IMR-90 (cell line): ENCODE measurements around the gene CD8A. TPM values are rescaled to one million over a fixed set of nuclear protein-coding genes. Genes with fewer than 3 reads are reported as not detected.

Experiments used
- ATAC-seq: fragments of 200-7000 bp; cut with Tn5 transposase; 2 replicates; pipeline ENCODE4 v1.9.1; 2020; ENCODE audit warnings: low read depth, mild to moderate bottlenecking, moderate library complexity
- BruUV-seq: library from RNA; stranded (reverse); fragments of 400-500 nt; replicated peaks from 2 replicates; lab custom pipeline; 2021; lab: Mats Ljungman, UMichigan
- CTCF ChIA-PET: fragments of 300-600 bp; formaldehyde crosslinking; extraction: SDS; loops from one replicate; lab custom pipeline; 2021; ENCODE audit warnings: antibody characterized with exemption; lab: Yijun Ruan, JAX
- POLR2A ChIA-PET: fragments of 300-600 bp; sonication (Branson Sonifier 250); formaldehyde crosslinking; loops from one replicate; lab custom pipeline; 2022; ENCODE audit warnings: antibody characterized with exemption; ENCODE audit not compliant: unreplicated experiment; lab: Charles Lee
- DNase-seq: peaks from one replicate; pipeline ENCODE4 v3.0.0; 2013
- H2AFZ ChIP-seq: replicated peaks from 2 replicates; pipeline ENCODE3; 2013; ENCODE audit warnings: low read length, mild to moderate bottlenecking; ENCODE audit not compliant: poor library complexity
- H2AK5ac ChIP-seq: 2 replicates; pipeline ENCODE4 v1.6.1; 2013; ENCODE audit warnings: low read depth, low read length, inconsistent platforms
- H2AK9ac ChIP-seq: replicated peaks from 2 replicates; pipeline ENCODE3; 2013; ENCODE audit warnings: mild to moderate bottlenecking, low read depth, low read length, moderate library complexity; ENCODE audit not compliant: poor library complexity
- H2BK120ac ChIP-seq: 2 replicates; pipeline ENCODE4 v1.6.1; 2013; ENCODE audit warnings: low read depth, low read length, inconsistent platforms
- H2BK15ac ChIP-seq: 3 replicates; pipeline ENCODE4 v1.6.1; 2013; ENCODE audit warnings: low read depth, low read length, inconsistent platforms
- H2BK20ac ChIP-seq: 2 replicates; pipeline ENCODE4 v1.6.1; 2013; ENCODE audit warnings: low read depth, mild to moderate bottlenecking, inconsistent platforms, low read length, moderate library complexity
- H2BK5ac ChIP-seq: 2 replicates; pipeline ENCODE4 v1.6.1; 2013; ENCODE audit warnings: mild to moderate bottlenecking, low read depth, low read length, inconsistent platforms; ENCODE audit not compliant: poor library complexity, severe bottlenecking
- H3K14ac ChIP-seq: replicated peaks from 2 replicates; pipeline ENCODE4 v1.6.1; 2013; ENCODE audit warnings: low read depth, low read length, inconsistent platforms
- H3K18ac ChIP-seq: 2 replicates; pipeline ENCODE4 v1.6.1; 2013; ENCODE audit warnings: low read depth, low read length, control low read depth
- H3K23ac ChIP-seq: 2 replicates; pipeline ENCODE4 v1.6.1; 2013; ENCODE audit warnings: low read depth, low read length, inconsistent platforms
- H3K27ac ChIP-seq: 2 replicates; pipeline ENCODE4 v1.5.1; 2013; ENCODE audit warnings: mild to moderate bottlenecking, control low read depth, low read length; ENCODE audit not compliant: insufficient read depth
- H3K27me3 ChIP-seq: 2 replicates; pipeline ENCODE4 v1.6.1; 2013; ENCODE audit warnings: low read length; ENCODE audit not compliant: control insufficient read depth, insufficient read depth
- H3K36me3 ChIP-seq: 2 replicates; pipeline ENCODE4 v1.6.1; 2013; ENCODE audit warnings: low read length, mixed read lengths; ENCODE audit not compliant: control insufficient read depth, insufficient read depth
- H3K4ac ChIP-seq: 2 replicates; pipeline ENCODE4 v1.6.1; 2013; ENCODE audit warnings: low read depth, low read length, inconsistent platforms
- H3K4me1 ChIP-seq: 2 replicates; pipeline ENCODE4 v1.6.1; 2013; ENCODE audit warnings: low read length, mixed read lengths; ENCODE audit not compliant: control insufficient read depth, insufficient read depth
- H3K4me2 ChIP-seq: 2 replicates; pipeline ENCODE4 v1.6.1; 2013; ENCODE audit warnings: low read depth, mild to moderate bottlenecking, control low read depth, low read length, moderate library complexity
- H3K4me3 ChIP-seq: 2 replicates; pipeline ENCODE4 v1.5.1; 2013; ENCODE audit warnings: low read depth, mild to moderate bottlenecking, control low read depth, low read length, moderate library complexity; ENCODE audit not compliant: insufficient read depth
- H3K56ac ChIP-seq: 2 replicates; pipeline ENCODE4 v1.6.1; 2013; ENCODE audit warnings: low read length, inconsistent platforms; ENCODE audit not compliant: insufficient read depth; ENCODE audit errors: extremely low read depth
- H3K79me1 ChIP-seq, 2 experiments: 2 replicates each; pipeline ENCODE4 v1.6.1; 2013; ENCODE audit warnings: low read length in 2 of 2, inconsistent platforms in 1 of 2, low read depth in 1 of 2
- H3K9ac ChIP-seq: 2 replicates; pipeline ENCODE4 v1.6.1; 2013; ENCODE audit warnings: low read depth, low read length, control low read depth
- H3K9me1 ChIP-seq: 2 replicates; pipeline ENCODE4 v1.6.1; 2013; ENCODE audit warnings: low read length, inconsistent platforms; ENCODE audit not compliant: insufficient read depth
- H3K9me3 ChIP-seq: 2 replicates; pipeline ENCODE4 v1.6.1; 2013; ENCODE audit warnings: low read length; ENCODE audit not compliant: control insufficient read depth, insufficient read depth
- H4K20me1 ChIP-seq: 2 replicates; pipeline ENCODE4 v1.6.1; 2013; ENCODE audit warnings: low read length, inconsistent platforms; ENCODE audit not compliant: insufficient read depth
- H4K5ac ChIP-seq: 2 replicates; pipeline ENCODE4 v1.6.1; 2013; ENCODE audit warnings: mild to moderate bottlenecking, low read depth, low read length, control low read depth
- H4K8ac ChIP-seq, 2 experiments: 2 replicates each; pipeline ENCODE4 v1.6.1; 2013; ENCODE audit warnings: low read depth in 2 of 2, low read length in 2 of 2, control low read depth in 1 of 2, inconsistent platforms in 1 of 2
- H4K91ac ChIP-seq: 2 replicates; pipeline ENCODE4 v1.6.1; 2013; ENCODE audit warnings: low read depth, low read length, inconsistent platforms; ENCODE audit not compliant: insufficient read depth
- BHLHE40 ChIP-seq: fragments of 150-350 bp; IDR thresholded peaks from 2 replicates; pipeline ENCODE4 v1.6.1; 2016; ENCODE audit warnings: mild to moderate bottlenecking, low read depth, low read length
- CEBPB ChIP-seq: IDR thresholded peaks from 2 replicates; pipeline ENCODE4 v1.6.1; 2012; ENCODE audit warnings: low read depth, low read length, improper control_type of control experiment
- CHD1 ChIP-seq: IDR thresholded peaks from 2 replicates; pipeline ENCODE4 v1.6.1; 2012; ENCODE audit warnings: low read depth, low read length, improper control_type of control experiment
- FOS ChIP-seq: fragments of 150-350 bp; IDR thresholded peaks from 2 replicates; pipeline ENCODE4 v1.6.1; 2016; ENCODE audit warnings: low read depth, low read length
- MAFK ChIP-seq: IDR thresholded peaks from 2 replicates; pipeline ENCODE4 v1.6.1; 2012; ENCODE audit warnings: low read depth, low read length, improper control_type of control experiment
- MAZ ChIP-seq: IDR thresholded peaks from 2 replicates; pipeline ENCODE4 v1.6.1; 2012; ENCODE audit warnings: low read depth, mild to moderate bottlenecking, low read length, improper control_type of control experiment, moderate library complexity, borderline replicate concordance
- MXI1 ChIP-seq: IDR thresholded peaks from 2 replicates; pipeline ENCODE4 v1.6.1; 2012; ENCODE audit warnings: low read depth, mild to moderate bottlenecking, low read length, moderate library complexity, borderline replicate concordance
- NFE2L2 ChIP-seq: fragments of 150-350 bp; IDR thresholded peaks from 2 replicates; pipeline ENCODE4 v1.6.1; 2016; ENCODE audit warnings: low read depth, mild to moderate bottlenecking, low read length
- POLR2A ChIP-seq: IDR thresholded peaks from 2 replicates; pipeline ENCODE4 v1.6.1; 2012; ENCODE audit warnings: mild to moderate bottlenecking, low read depth, low read length
- RAD21 ChIP-seq: IDR thresholded peaks from 2 replicates; pipeline ENCODE4 v1.6.1; 2012; ENCODE audit warnings: low read length, improper control_type of control experiment
- RCOR1 ChIP-seq: IDR thresholded peaks from 2 replicates; pipeline ENCODE4 v1.6.1; 2012; ENCODE audit warnings: mild to moderate bottlenecking, low read length, improper control_type of control experiment; ENCODE audit not compliant: insufficient replicate concordance
- RFX5 ChIP-seq: IDR thresholded peaks from 2 replicates; pipeline ENCODE4 v1.8.0; 2012; ENCODE audit warnings: low read depth, mild to moderate bottlenecking, low read length, moderate library complexity
- SMC3 ChIP-seq: fragments of 150-350 bp; IDR thresholded peaks from 2 replicates; pipeline ENCODE4 v1.6.1; 2016; ENCODE audit warnings: low read depth, mild to moderate bottlenecking, antibody characterized with exemption, low read length, moderate library complexity
- WGBS, 2 experiments: methylation state at CpG; one replicate each; pipeline versions ENCODE4 v1.1.5 to v1.1.7; 2013; ENCODE audit warnings: missing lambda C conversion rate in 2 of 2; ENCODE audit not compliant: insufficient read length in 1 of 2; ENCODE audit errors: extremely low coverage in 2 of 2; 5-methylcytosine and 5-hydroxymethylcytosine counted together
- dilution Hi-C: fragments of 300-500 bp; cut with HindIII; formaldehyde crosslinking; loops from one replicate; pipeline ENCODE4 v1.14.3; 2018; ENCODE audit warnings: low sequenced_read_pairs; ENCODE audit not compliant: unreplicated experiment
- in situ Hi-C: fragments of 300-500 bp; cut with MboI; formaldehyde crosslinking; loops from 3 replicates; pipeline ENCODE4 v1.14.3; 2019; ENCODE audit warnings: low sequenced_read_pairs, inconsistent platforms, mixed read lengths
- intact Hi-C: fragments of 100-400 bp; cut with micrococcal nuclease; formaldehyde crosslinking; loops from 2 replicates; pipeline ENCODE4 v1.10.0; 2022
- polyA plus RNA-seq, 3 experiments: library from polyadenylated mRNA; depleted of rRNA; stranded (reverse); fragments of >200 nt; gene quantifications; 2 replicates each; pipeline ENCODE4 v1.2.3, GENCODE V29; 2012; ENCODE audit warnings: low replicate concordance in 1 of 3
- total RNA-seq: library from RNA; depleted of rRNA; stranded (reverse); fragments of >200 nt; gene quantifications from 2 replicates; pipeline ENCODE4 v1.2.3, GENCODE V29; 2012
- TF ChIP-seq, protein P1 (sequence below): conservative IDR thresholded peaks from 2 replicates; pipeline ENCODE4 v1.5.1; 2012; ENCODE audit warnings: mild to moderate bottlenecking, low read depth, low read length, improper control_type of control experiment
- TF ChIP-seq, protein P2 (sequence below): fragments of 150-350 bp; IDR thresholded peaks from 2 replicates; pipeline ENCODE4 v1.6.1; 2016; ENCODE audit warnings: low read depth, mild to moderate bottlenecking, low read length, moderate library complexity, borderline replicate concordance
- TF ChIP-seq, protein P3 (sequence below): fragments of 150-350 bp; IDR thresholded peaks from 2 replicates; pipeline ENCODE4 v1.6.1; 2017; ENCODE audit warnings: mild to moderate bottlenecking, antibody characterized with exemption, low read length, low read depth

Gene CD8A
- total and polyA plus RNA-seq, 2 of the 4 experiments (the other 2 are of a cell fraction): not detected

GRCh38 chr2:86833315-86833714, 42.6 kb upstream of the CD8A start:
- 60% methylated on average over 1 of the region's 10 CpGs; no CpG with 5 or more reads in 1 of the 2 experiments for WGBS, 2 experiments
- H3K23ac ChIP-seq: no peak overlapping the region
- POLR2A ChIA-PET: no interaction called here

More at GRCh38 chr2:86833315-86833714, 42.6 kb upstream of the CD8A start:
- no peak overlapping the region for H3K56ac ChIP-seq
- H3K18ac ChIP-seq: no peak overlapping the region
- H3K9me1 ChIP-seq: no peaks in the 10 kb centered on the region
- H3K14ac ChIP-seq: no peak overlapping the region
- H3K9me3 ChIP-seq: no peaks in the 10 kb centered on the region
- no peaks in the 10 kb centered on the region for H3K79me1 ChIP-seq
- H2BK20ac ChIP-seq: no peak overlapping the region
- H3K36me3 ChIP-seq: no peaks in the 10 kb centered on the region
- no peak overlapping the region for H3K4me3 ChIP-seq
- DNase-seq (no peak), ATAC-seq (no peak)
- BruUV-seq: no TSS peak
- no peak overlapping the region for H3K27ac ChIP-seq
- in situ Hi-C loops (no loop called here), intact Hi-C loops (no loop called here), dilution Hi-C loops (no loop called here)
- no peak overlapping the region for H2BK5ac ChIP-seq
- no peak overlapping the region for H2BK15ac ChIP-seq
- no peak overlapping the region for H4K91ac ChIP-seq
- H4K8ac ChIP-seq: no peak overlapping the region
- TF ChIP-seq FOS: no peak
- TF ChIP-seq SMC3: no peak
- no peak for TF ChIP-seq RAD21
- TF ChIP-seq, protein P1, sequence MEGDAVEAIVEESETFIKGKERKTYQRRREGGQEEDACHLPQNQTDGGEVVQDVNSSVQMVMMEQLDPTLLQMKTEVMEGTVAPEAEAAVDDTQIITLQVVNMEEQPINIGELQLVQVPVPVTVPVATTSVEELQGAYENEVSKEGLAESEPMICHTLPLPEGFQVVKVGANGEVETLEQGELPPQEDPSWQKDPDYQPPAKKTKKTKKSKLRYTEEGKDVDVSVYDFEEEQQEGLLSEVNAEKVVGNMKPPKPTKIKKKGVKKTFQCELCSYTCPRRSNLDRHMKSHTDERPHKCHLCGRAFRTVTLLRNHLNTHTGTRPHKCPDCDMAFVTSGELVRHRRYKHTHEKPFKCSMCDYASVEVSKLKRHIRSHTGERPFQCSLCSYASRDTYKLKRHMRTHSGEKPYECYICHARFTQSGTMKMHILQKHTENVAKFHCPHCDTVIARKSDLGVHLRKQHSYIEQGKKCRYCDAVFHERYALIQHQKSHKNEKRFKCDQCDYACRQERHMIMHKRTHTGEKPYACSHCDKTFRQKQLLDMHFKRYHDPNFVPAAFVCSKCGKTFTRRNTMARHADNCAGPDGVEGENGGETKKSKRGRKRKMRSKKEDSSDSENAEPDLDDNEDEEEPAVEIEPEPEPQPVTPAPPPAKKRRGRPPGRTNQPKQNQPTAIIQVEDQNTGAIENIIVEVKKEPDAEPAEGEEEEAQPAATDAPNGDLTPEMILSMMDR: no peak
- TF ChIP-seq POLR2A: no peak
- TF ChIP-seq, protein P2, sequence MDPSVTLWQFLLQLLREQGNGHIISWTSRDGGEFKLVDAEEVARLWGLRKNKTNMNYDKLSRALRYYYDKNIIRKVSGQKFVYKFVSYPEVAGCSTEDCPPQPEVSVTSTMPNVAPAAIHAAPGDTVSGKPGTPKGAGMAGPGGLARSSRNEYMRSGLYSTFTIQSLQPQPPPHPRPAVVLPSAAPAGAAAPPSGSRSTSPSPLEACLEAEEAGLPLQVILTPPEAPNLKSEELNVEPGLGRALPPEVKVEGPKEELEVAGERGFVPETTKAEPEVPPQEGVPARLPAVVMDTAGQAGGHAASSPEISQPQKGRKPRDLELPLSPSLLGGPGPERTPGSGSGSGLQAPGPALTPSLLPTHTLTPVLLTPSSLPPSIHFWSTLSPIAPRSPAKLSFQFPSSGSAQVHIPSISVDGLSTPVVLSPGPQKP: no peak
- TF ChIP-seq CEBPB: no peak
- TF ChIP-seq BHLHE40: no peak
- no peak for TF ChIP-seq MXI1
- no peak for TF ChIP-seq MAZ
- TF ChIP-seq, protein P3, sequence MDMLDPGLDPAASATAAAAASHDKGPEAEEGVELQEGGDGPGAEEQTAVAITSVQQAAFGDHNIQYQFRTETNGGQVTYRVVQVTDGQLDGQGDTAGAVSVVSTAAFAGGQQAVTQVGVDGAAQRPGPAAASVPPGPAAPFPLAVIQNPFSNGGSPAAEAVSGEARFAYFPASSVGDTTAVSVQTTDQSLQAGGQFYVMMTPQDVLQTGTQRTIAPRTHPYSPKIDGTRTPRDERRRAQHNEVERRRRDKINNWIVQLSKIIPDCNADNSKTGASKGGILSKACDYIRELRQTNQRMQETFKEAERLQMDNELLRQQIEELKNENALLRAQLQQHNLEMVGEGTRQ: no peak
- TF ChIP-seq CHD1: no peak
- no peak for TF ChIP-seq MAFK
- TF ChIP-seq RCOR1: no peak
- TF ChIP-seq RFX5: no peak
- TF ChIP-seq NFE2L2: no peak
- no peak overlapping the region for H3K9ac ChIP-seq
- H2AFZ ChIP-seq: no peak overlapping the region
- no peaks in the 10 kb centered on the region for H4K20me1 ChIP-seq
- no peak overlapping the region for H2BK120ac ChIP-seq
- CTCF ChIA-PET: no interaction called here
- peaks cover 11% of the 10 kb centered on the region for H3K27me3 ChIP-seq
- H2AK9ac ChIP-seq: no peak overlapping the region
- no peaks in the 10 kb centered on the region for H3K4me1 ChIP-seq
- no peak overlapping the region for H4K5ac ChIP-seq
- H2AK5ac ChIP-seq: no peak overlapping the region
- H3K4ac ChIP-seq: no peak overlapping the region
- H3K4me2 ChIP-seq: no peak overlapping the region
